ENCODE measurements around the gene ARID5A.
"Not testable (repeated sequence)": the region's sequence is repeated elsewhere in the genome, so short reads cannot be mapped to it uniquely, and the experiment has no call there.

Gene ARID5A

GRCh38 chr2:96536445-96537065 is at the start of gene ARID5A:
Gene ARID5A (plus strand): TSS chr2:96536752. CDS start chr2:96536827, 75 bp downstream.
- peak; percentile 75 to 88 for DNase-seq

- no peak for DNase-seq
These were observed 47.3 kb upstream of the ARID5A start for GRCh38 chr2:96489261-96489660.

- DNase-seq = no peak
These were observed 46.9 kb upstream of the ARID5A start for GRCh38 chr2:96489663-96490062.

GRCh38 chr2:96491860-96492497 is 44.6 kb upstream of the ARID5A start:
- DNase-seq = no peak

GRCh38 chr2:96493072-96493471 is 43.5 kb upstream of the ARID5A start:
- DNase-seq = no peak

GRCh38 chr2:96494188-96494587 is 42.4 kb upstream of the ARID5A start:
- DNase-seq = no peak

- no peak for DNase-seq
These were observed 40.4 kb upstream of the ARID5A start for GRCh38 chr2:96495982-96496629.

- DNase-seq = no peak
These were observed 38.5 kb upstream of the ARID5A start for GRCh38 chr2:96498021-96498431.

GRCh38 chr2:96498611-96499010 is 37.9 kb upstream of the ARID5A start:
- not testable (repeated sequence) for DNase-seq

- no peak for DNase-seq
These were observed 37.2 kb upstream of the ARID5A start for GRCh38 chr2:96499061-96499960.

- no peak for DNase-seq
These were observed 36.0 kb upstream of the ARID5A start for GRCh38 chr2:96500385-96501066.

- no peak for DNase-seq
These were observed 35.1 kb upstream of the ARID5A start for GRCh38 chr2:96501471-96501874.

GRCh38 chr2:96501886-96502810 is 34.4 kb upstream of the ARID5A start:
- no peak for DNase-seq

GRCh38 chr2:96502891-96503636 is 33.5 kb upstream of the ARID5A start:
- no peak for DNase-seq

- DNase-seq = no peak
These were observed 32.8 kb upstream of the ARID5A start for GRCh38 chr2:96503637-96504243.

GRCh38 chr2:96505231-96505889 is 31.2 kb upstream of the ARID5A start, which contains the start of gene NEURL3:
Gene NEURL3 (minus strand): TSS chr2:96505357. CDS start chr2:96505286, 71 bp downstream.
- no peak for DNase-seq

GRCh38 chr2:96506016-96506906 is 30.3 kb upstream of the ARID5A start:
- DNase-seq = no peak

GRCh38 chr2:96506907-96507240 is 29.7 kb upstream of the ARID5A start:
- no peak for DNase-seq
